ENCODE results near the gene SSBP1.

GRCh38 chr7:141714571-141714970 lies 23.6 kb upstream of the SSBP1 start:
- TF ChIP-seq JUN (IDR thresholded peaks at IDR 0.05; ENCODE audit: borderline replicate concordance, insufficient read depth, insufficient read length, low read depth) (no peak), CTCF (IDR thresholded peaks at IDR 0.05; ENCODE audit: extremely low read depth in 1 of 2, insufficient read depth in 1 of 2, low read depth in 1 of 2, low read length in 2 of 2) (no peak)

All from endothelial cell of umbilical vein (primary cell).